HEK293 (cell line): ENCODE measurements around the gene SPP2.

Experiments used
- CTCF ChIA-PET: fragments of 350-600 bp; formaldehyde crosslinking; extraction: SDS; loops from one replicate; lab custom pipeline; 2021; ENCODE audit warnings: antibody characterized with exemption; lab: Yijun Ruan, JAX
- POLR2A ChIA-PET: fragments of 300-600 bp; formaldehyde crosslinking; extraction: SDS; loops from one replicate; lab custom pipeline; 2020; ENCODE audit warnings: antibody characterized with exemption, inconsistent platforms; lab: Yijun Ruan, JAX
- H3K27ac ChIP-seq: fragments of 200-500 bp; sonication (Bioruptor generic); 2 replicates; pipeline ENCODE4 v1.5.1; 2014; ENCODE audit warnings: low read depth, low read length, control low read depth, inconsistent platforms; ENCODE audit errors: extremely low read depth
- H3K36me3 ChIP-seq, 2 experiments: fragments of 200-500 bp in 1 of 2; sonication (Bioruptor generic) in 1 of 2; 1 replicate in 1 of 2; 2 replicates in 1 of 2; pipeline ENCODE4 v1.5.1; 2014 to 2017; ENCODE audit warnings: inconsistent platforms in 2 of 2, low read length in 2 of 2; ENCODE audit not compliant: control insufficient read depth in 2 of 2, insufficient read depth in 1 of 2
- H3K4me1 ChIP-seq: fragments of 200-500 bp; sonication (Bioruptor generic); 2 replicates; pipeline ENCODE4 v1.5.1; 2014; ENCODE audit warnings: mild to moderate bottlenecking, low read length, inconsistent platforms; ENCODE audit not compliant: control insufficient read depth, insufficient read depth
- H3K4me3 ChIP-seq: 2 replicates; pipeline ENCODE4 v1.5.1; 2011; ENCODE audit warnings: low read depth, mild to moderate bottlenecking, control low read depth, low read length, moderate library complexity
- H3K9me3 ChIP-seq: fragments of 200-500 bp; sonication (Bioruptor generic); 2 replicates; pipeline ENCODE4 v1.5.1; 2014; ENCODE audit warnings: low read depth, low read length, inconsistent platforms; ENCODE audit not compliant: control insufficient read depth, insufficient read depth
- HOXC10 ChIP-seq: sonication (generic); formaldehyde crosslinking; IDR thresholded peaks from 2 replicates; pipeline ENCODE4 v1.8.1; 2023; ENCODE audit warnings: mild to moderate bottlenecking, missing genetic modification reagents
- SCRT1 ChIP-seq: fragments of 450-650 bp; formaldehyde crosslinking; IDR thresholded peaks from 2 replicates; pipeline ENCODE4 v1.5.1; 2016; ENCODE audit warnings: missing biosample characterization, missing genetic modification characterization, borderline replicate concordance
- SP3 ChIP-seq: fragments of 450-650 bp; formaldehyde crosslinking; IDR thresholded peaks from 2 replicates; pipeline ENCODE4 v1.5.1; 2016; ENCODE audit warnings: missing biosample characterization, missing genetic modification characterization
- ZNF24 ChIP-seq: fragments of 450-650 bp; formaldehyde crosslinking; IDR thresholded peaks from 2 replicates; pipeline ENCODE4 v1.5.1; 2016; ENCODE audit warnings: missing biosample characterization, missing genetic modification characterization
- ZNF473 ChIP-seq: fragments of 450-650 bp; formaldehyde crosslinking; IDR thresholded peaks from 2 replicates; pipeline ENCODE4 v1.5.1; 2017; ENCODE audit warnings: missing biosample characterization, missing genetic modification characterization
- ZNF544 ChIP-seq: fragments of 450-650 bp; formaldehyde crosslinking; IDR thresholded peaks from 2 replicates; pipeline ENCODE4 v1.5.0; 2017; ENCODE audit warnings: missing biosample characterization, missing genetic modification characterization
- ZNF555 ChIP-seq: fragments of 450-650 bp; formaldehyde crosslinking; conservative IDR thresholded peaks from 2 replicates; pipeline ENCODE4 v1.5.1; 2017; ENCODE audit warnings: missing biosample characterization, mild to moderate bottlenecking, missing genetic modification characterization, inconsistent platforms
- ZNF626 ChIP-seq: fragments of 450-650 bp; sonication (Bioruptor Pico); formaldehyde crosslinking; IDR thresholded peaks from 2 replicates; pipeline ENCODE4 v1.5.1; 2018; ENCODE audit warnings: missing biosample characterization, missing genetic modification characterization, inconsistent platforms
- ZNF658 ChIP-seq: fragments of 450-650 bp; formaldehyde crosslinking; IDR thresholded peaks from 2 replicates; pipeline ENCODE4; 2016; ENCODE audit warnings: missing biosample characterization, missing genetic modification characterization
- ZNF747 ChIP-seq: fragments of 450-650 bp; formaldehyde crosslinking; IDR thresholded peaks from 2 replicates; pipeline ENCODE4 v1.5.1; 2016; ENCODE audit warnings: missing biosample characterization, missing genetic modification characterization
- ZNF843 ChIP-seq: fragments of 450-650 bp; formaldehyde crosslinking; IDR thresholded peaks from 2 replicates; pipeline ENCODE4 v1.5.1; 2016; ENCODE audit warnings: missing biosample characterization, missing genetic modification characterization
- TF ChIP-seq, protein P1 (sequence below): fragments of 450-650 bp; formaldehyde crosslinking; IDR thresholded peaks from 2 replicates; pipeline ENCODE4 v1.5.1; 2016; ENCODE audit warnings: missing biosample characterization, missing genetic modification characterization
- TF ChIP-seq, protein P2 (sequence below): fragments of 450-650 bp; formaldehyde crosslinking; IDR thresholded peaks from 2 replicates; pipeline ENCODE4 v1.5.1; 2016; ENCODE audit warnings: missing biosample characterization, missing genetic modification characterization, low read depth
- TF ChIP-seq, protein P3 (sequence below): IDR thresholded peaks from 2 replicates; pipeline ENCODE4 v1.6.1; 2011; ENCODE audit warnings: mild to moderate bottlenecking, low read depth, low read length, borderline replicate concordance
- TF ChIP-seq, protein P4 (sequence below): fragments of 450-650 bp; formaldehyde crosslinking; IDR thresholded peaks from 2 replicates; pipeline ENCODE4 v1.5.1; 2017; ENCODE audit warnings: missing biosample characterization, missing genetic modification characterization
- TF ChIP-seq, protein P5 (sequence below): fragments of 450-650 bp; formaldehyde crosslinking; IDR thresholded peaks from 2 replicates; pipeline ENCODE4 v1.5.1; 2016; ENCODE audit warnings: missing biosample characterization, missing genetic modification characterization
- TF ChIP-seq, protein P6 (sequence below): fragments of 450-650 bp; formaldehyde crosslinking; IDR thresholded peaks from 2 replicates; pipeline ENCODE4 v1.5.1; 2016; ENCODE audit warnings: missing biosample characterization, missing genetic modification characterization

Gene SPP2

DNA sequence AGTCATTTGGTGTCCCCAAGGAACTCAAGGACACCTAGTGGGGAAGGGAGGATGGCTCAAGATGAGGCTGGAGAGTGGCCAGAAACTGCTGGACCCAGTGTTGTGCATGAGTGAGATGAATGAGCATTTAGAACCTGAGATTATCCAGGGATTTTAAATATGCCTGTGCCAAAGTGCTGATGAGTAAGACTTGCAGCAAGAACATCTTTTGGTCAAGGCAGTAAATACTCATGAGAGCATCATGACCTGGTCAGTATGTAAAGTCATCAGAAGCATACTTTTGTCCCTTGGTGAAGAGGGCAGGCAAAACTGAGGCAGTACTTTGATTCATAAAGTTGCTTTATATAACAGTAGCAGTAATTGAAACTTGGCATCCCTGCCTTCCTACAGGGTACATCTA is 3.1 kb upstream of the SPP2 start:
- Histone ChIP-seq H3K27ac (no peak overlapping the region), H3K36me3 (no peaks in the 10 kb centered on the region), H3K9me3 (no peaks in the 10 kb centered on the region), H3K4me1 (no peaks in the 10 kb centered on the region), H3K4me3 (no peak overlapping the region)
- POLR2A ChIA-PET = no interaction called here
- TF ChIP-seq ZNF24 (tag by site-specific recombination) = no peak
- TF ChIP-seq, protein P1, sequence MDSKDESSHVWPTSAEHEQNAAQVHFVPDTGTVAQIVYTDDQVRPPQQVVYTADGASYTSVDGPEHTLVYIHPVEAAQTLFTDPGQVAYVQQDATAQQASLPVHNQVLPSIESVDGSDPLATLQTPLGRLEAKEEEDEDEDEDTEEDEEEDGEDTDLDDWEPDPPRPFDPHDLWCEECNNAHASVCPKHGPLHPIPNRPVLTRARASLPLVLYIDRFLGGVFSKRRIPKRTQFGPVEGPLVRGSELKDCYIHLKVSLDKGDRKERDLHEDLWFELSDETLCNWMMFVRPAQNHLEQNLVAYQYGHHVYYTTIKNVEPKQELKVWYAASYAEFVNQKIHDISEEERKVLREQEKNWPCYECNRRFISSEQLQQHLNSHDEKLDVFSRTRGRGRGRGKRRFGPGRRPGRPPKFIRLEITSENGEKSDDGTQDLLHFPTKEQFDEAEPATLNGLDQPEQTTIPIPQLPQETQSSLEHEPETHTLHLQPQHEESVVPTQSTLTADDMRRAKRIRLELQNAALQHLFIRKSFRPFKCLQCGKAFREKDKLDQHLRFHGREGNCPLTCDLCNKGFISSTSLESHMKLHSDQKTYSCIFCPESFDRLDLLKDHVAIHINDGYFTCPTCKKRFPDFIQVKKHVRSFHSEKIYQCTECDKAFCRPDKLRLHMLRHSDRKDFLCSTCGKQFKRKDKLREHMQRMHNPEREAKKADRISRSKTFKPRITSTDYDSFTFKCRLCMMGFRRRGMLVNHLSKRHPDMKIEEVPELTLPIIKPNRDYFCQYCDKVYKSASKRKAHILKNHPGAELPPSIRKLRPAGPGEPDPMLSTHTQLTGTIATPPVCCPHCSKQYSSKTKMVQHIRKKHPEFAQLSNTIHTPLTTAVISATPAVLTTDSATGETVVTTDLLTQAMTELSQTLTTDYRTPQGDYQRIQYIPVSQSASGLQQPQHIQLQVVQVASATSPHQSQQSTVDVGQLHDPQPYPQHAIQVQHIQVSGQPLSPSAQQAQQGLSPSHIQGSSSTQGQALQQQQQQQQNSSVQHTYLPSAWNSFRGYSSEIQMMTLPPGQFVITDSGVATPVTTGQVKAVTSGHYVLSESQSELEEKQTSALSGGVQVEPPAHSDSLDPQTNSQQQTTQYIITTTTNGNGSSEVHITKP (tag by site-specific recombination) = no peak
- CTCF ChIA-PET = no interaction called here

DNA sequence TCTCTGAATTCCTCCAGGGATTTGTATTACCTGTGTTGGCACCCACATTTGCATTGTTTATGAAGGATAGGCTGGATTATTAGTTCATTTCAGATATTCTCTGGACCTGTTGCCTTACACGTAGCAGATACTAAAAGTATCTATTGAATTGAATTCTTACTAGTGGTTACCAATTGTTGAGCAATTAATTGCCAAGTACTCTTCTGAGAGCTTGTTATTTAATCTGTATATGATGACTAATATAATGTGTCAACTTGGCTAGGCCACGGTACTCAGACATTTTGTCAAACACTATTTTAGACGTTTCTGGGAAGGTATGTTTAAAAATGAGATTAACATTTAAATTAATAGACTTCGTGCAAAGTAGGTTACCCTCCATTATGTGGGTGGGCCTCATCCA is 2.5 kb upstream of the SPP2 start:
- TF ChIP-seq ZNF473 (tag by site-specific recombination) (no peak), ZNF843 (no peak), ZNF555 (tag by site-specific recombination) (no peak), ZNF658 (tag by site-specific recombination) (no peak)
- TF ChIP-seq, all 188 proteins: peak for 0
- H3K4me1 ChIP-seq = no peaks in the 10 kb centered on the region
- no peak overlapping the region for H3K4me3 ChIP-seq
- H3K36me3 ChIP-seq = no peaks in the 10 kb centered on the region
- POLR2A ChIA-PET = no interaction called here
- CTCF ChIA-PET = no interaction called here
- no peaks in the 10 kb centered on the region for H3K9me3 ChIP-seq
- no peak overlapping the region for H3K27ac ChIP-seq

DNA sequence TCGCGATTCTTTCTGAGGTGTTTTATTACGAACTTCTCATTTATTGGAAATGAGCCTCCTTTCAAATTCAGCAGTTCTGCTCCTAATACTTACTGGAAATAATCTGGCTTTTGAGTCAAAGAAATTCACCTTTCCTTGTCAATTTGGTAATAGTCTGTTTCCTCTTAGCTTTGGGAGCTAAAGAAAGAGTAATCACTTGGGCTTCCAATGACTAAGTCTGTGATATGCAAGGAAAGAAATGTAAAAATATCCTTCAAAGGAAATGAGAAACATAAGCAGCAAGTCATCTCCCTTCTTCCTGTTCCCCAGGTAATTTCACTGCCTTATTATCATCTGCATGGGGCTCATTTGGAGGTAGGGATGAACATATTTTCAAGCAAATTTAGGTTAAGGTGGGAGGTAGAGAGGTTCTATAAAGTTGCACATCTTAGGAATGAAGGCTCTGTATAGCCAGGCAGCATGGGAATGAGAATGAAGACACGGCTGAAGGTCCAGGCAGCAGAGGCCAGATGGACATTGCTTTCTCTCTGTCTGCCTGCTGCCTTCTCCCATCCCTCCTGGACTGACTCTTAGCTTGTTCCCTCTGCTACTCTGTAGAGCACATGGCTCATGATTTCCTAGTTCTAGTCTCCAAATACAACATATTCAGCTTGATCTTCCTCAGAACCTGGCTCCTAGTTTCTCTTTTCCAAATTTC is 1.0 kb downstream of the SPP2 start:
- Histone ChIP-seq H3K27ac (no peak overlapping the region), H3K4me3 (no peak overlapping the region), H3K9me3 (no peaks in the 10 kb centered on the region), H3K4me1 (no peaks in the 10 kb centered on the region), H3K36me3 (no peaks in the 10 kb centered on the region)
- CTCF ChIA-PET = interaction anchor here (0.6 kb wide), 1 partner anchor 81 kb away, joined by 4 read pairs; no protein-coding TSS in a partner anchor
- POLR2A ChIA-PET = no interaction called here
- TF ChIP-seq, protein P2, sequence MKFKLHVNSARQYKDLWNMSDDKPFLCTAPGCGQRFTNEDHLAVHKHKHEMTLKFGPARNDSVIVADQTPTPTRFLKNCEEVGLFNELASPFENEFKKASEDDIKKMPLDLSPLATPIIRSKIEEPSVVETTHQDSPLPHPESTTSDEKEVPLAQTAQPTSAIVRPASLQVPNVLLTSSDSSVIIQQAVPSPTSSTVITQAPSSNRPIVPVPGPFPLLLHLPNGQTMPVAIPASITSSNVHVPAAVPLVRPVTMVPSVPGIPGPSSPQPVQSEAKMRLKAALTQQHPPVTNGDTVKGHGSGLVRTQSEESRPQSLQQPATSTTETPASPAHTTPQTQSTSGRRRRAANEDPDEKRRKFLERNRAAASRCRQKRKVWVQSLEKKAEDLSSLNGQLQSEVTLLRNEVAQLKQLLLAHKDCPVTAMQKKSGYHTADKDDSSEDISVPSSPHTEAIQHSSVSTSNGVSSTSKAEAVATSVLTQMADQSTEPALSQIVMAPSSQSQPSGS (tag by site-specific recombination) = no peak
- TF ChIP-seq, protein P3, sequence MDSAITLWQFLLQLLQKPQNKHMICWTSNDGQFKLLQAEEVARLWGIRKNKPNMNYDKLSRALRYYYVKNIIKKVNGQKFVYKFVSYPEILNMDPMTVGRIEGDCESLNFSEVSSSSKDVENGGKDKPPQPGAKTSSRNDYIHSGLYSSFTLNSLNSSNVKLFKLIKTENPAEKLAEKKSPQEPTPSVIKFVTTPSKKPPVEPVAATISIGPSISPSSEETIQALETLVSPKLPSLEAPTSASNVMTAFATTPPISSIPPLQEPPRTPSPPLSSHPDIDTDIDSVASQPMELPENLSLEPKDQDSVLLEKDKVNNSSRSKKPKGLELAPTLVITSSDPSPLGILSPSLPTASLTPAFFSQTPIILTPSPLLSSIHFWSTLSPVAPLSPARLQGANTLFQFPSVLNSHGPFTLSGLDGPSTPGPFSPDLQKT = no peak
- no peak for TF ChIP-seq ZNF626 (tag by site-specific recombination)
- TF ChIP-seq, protein P4, sequence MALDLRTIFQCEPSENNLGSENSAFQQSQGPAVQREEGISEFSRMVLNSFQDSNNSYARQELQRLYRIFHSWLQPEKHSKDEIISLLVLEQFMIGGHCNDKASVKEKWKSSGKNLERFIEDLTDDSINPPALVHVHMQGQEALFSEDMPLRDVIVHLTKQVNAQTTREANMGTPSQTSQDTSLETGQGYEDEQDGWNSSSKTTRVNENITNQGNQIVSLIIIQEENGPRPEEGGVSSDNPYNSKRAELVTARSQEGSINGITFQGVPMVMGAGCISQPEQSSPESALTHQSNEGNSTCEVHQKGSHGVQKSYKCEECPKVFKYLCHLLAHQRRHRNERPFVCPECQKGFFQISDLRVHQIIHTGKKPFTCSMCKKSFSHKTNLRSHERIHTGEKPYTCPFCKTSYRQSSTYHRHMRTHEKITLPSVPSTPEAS (tag by site-specific recombination) = no peak
- no peak for TF ChIP-seq ZNF544 (tag by site-specific recombination)
- TF ChIP-seq, protein P5, sequence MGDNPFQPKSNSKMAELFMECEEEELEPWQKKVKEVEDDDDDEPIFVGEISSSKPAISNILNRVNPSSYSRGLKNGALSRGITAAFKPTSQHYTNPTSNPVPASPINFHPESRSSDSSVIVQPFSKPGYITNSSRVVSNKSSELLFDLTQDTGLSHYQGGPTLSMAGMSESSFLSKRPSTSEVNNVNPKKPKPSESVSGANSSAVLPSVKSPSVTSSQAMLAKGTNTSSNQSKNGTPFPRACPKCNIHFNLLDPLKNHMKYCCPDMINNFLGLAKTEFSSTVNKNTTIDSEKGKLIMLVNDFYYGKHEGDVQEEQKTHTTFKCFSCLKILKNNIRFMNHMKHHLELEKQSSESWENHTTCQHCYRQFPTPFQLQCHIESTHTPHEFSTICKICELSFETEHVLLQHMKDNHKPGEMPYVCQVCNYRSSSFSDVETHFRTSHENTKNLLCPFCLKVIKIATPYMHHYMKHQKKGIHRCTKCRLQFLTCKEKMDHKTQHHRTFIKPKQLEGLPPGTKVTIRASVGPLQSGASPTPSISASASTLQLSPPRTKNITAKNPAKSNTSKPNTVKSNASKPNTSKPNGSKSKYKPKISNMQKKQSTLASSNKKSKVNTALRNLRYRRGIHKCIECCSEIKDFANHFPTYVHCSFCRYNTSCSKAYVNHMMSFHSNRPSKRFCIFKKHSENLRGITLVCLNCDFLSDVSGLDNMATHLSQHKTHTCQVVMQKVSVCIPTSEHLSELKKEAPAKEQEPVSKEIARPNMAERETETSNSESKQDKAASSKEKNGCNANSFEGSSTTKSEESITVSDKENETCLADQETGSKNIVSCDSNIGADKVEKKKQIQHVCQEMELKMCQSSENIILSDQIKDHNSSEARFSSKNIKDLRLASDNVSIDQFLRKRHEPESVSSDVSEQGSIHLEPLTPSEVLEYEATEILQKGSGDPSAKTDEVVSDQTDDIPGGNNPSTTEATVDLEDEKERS (tag by site-specific recombination) = no peak
- TF ChIP-seq, protein P6, sequence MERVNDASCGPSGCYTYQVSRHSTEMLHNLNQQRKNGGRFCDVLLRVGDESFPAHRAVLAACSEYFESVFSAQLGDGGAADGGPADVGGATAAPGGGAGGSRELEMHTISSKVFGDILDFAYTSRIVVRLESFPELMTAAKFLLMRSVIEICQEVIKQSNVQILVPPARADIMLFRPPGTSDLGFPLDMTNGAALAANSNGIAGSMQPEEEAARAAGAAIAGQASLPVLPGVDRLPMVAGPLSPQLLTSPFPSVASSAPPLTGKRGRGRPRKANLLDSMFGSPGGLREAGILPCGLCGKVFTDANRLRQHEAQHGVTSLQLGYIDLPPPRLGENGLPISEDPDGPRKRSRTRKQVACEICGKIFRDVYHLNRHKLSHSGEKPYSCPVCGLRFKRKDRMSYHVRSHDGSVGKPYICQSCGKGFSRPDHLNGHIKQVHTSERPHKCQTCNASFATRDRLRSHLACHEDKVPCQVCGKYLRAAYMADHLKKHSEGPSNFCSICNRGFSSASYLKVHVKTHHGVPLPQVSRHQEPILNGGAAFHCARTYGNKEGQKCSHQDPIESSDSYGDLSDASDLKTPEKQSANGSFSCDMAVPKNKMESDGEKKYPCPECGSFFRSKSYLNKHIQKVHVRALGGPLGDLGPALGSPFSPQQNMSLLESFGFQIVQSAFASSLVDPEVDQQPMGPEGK (tag by site-specific recombination) = no peak
- TF ChIP-seq ZNF747 = no peak
- TF ChIP-seq SP3 (tag by site-specific recombination) = no peak
- TF ChIP-seq SCRT1 = no peak
- TF ChIP-seq HOXC10 (CRISPR knock-in tag) = no peak
